ENCODE measurements around the gene DCPS. TPM values are rescaled to one million over a fixed set of nuclear protein-coding genes. Genes with fewer than 3 reads are reported as not detected.
A peak's percentile ranks its signal among the peaks of the same experiment; 100 is the strongest.
"Not testable (repeated sequence)": the region's sequence is repeated elsewhere in the genome, so short reads cannot be mapped to it uniquely, and the experiment has no call there.

The DCPS gene
- total RNA-seq, 1 experiment from 2014 or later: 33.2 TPM

- no peaks in the 10 kb centered on the region for H3K36me3 Mint-ChIP-seq (ENCODE audit: insufficient read depth, unreplicated experiment)
Measured at GRCh38 chr11:126383339-126384335, 79.8 kb downstream of the DCPS start.

GRCh38 chr11:126384449-126385070 is 80.7 kb downstream of the DCPS start:
- CTCF ChIA-PET: no interaction called here
- no peak for DNase-seq
- H3K4me1 Mint-ChIP-seq (ENCODE audit: low read depth, unreplicated experiment): peaks cover 9% of the 10 kb centered on the region
- H3K27ac Mint-ChIP-seq (ENCODE audit: unreplicated experiment): no peak overlapping the region
- H3K4me3 Mint-ChIP-seq (ENCODE audit: low read depth, unreplicated experiment): no peak overlapping the region
- no peaks in the 10 kb centered on the region for H3K27me3 Mint-ChIP-seq (ENCODE audit: unreplicated experiment)
- BruUV-seq (replicated peaks): no TSS peak
- no peaks in the 10 kb centered on the region for H3K36me3 Mint-ChIP-seq (ENCODE audit: insufficient read depth, unreplicated experiment)
- no peaks in the 10 kb centered on the region for H3K9me3 Mint-ChIP-seq (ENCODE audit: low read depth, unreplicated experiment)
- intact Hi-C loops (cut with micrococcal nuclease; ENCODE audit: unreplicated experiment): no loop called here
- no peak for TF ChIP-seq CTCF (IDR thresholded peaks at IDR 0.05; ENCODE audit: unreplicated experiment)

More at GRCh38 chr11:126383339-126384335, 79.8 kb downstream of the DCPS start:
- intact Hi-C loops (cut with micrococcal nuclease; ENCODE audit: unreplicated experiment): no loop called here
- DNase-seq: no peak
- no peak overlapping the region for H3K4me3 Mint-ChIP-seq (ENCODE audit: low read depth, unreplicated experiment)
- no peak for TF ChIP-seq CTCF (IDR thresholded peaks at IDR 0.05; ENCODE audit: unreplicated experiment)
- BruUV-seq (replicated peaks): no TSS peak
- H3K27me3 Mint-ChIP-seq (ENCODE audit: unreplicated experiment): no peaks in the 10 kb centered on the region
- H3K27ac Mint-ChIP-seq (ENCODE audit: unreplicated experiment): no peak overlapping the region
- CTCF ChIA-PET: no interaction called here
- peaks cover 9% of the 10 kb centered on the region for H3K4me1 Mint-ChIP-seq (ENCODE audit: low read depth, unreplicated experiment)
- no peaks in the 10 kb centered on the region for H3K9me3 Mint-ChIP-seq (ENCODE audit: low read depth, unreplicated experiment)

GRCh38 chr11:126385991-126386728 is 82.3 kb downstream of the DCPS start:
- no peak overlapping the region for H3K4me3 Mint-ChIP-seq (ENCODE audit: low read depth, unreplicated experiment)
- no peaks in the 10 kb centered on the region for H3K9me3 Mint-ChIP-seq (ENCODE audit: low read depth, unreplicated experiment)
- no peak for TF ChIP-seq CTCF (IDR thresholded peaks at IDR 0.05; ENCODE audit: unreplicated experiment)
- CTCF ChIA-PET: no interaction called here
- intact Hi-C loops (cut with micrococcal nuclease; ENCODE audit: unreplicated experiment): no loop called here
- H3K27ac Mint-ChIP-seq (ENCODE audit: unreplicated experiment): no peak overlapping the region
- no peaks in the 10 kb centered on the region for H3K27me3 Mint-ChIP-seq (ENCODE audit: unreplicated experiment)
- H3K36me3 Mint-ChIP-seq (ENCODE audit: insufficient read depth, unreplicated experiment): no peaks in the 10 kb centered on the region
- H3K4me1 Mint-ChIP-seq (ENCODE audit: low read depth, unreplicated experiment): peaks cover 11% of the 10 kb centered on the region
- no TSS peak for BruUV-seq (replicated peaks)
- no peak for DNase-seq

GRCh38 chr11:126386729-126387071 is 82.8 kb downstream of the DCPS start:
- H3K36me3 Mint-ChIP-seq (ENCODE audit: insufficient read depth, unreplicated experiment); H3K27me3 Mint-ChIP-seq (ENCODE audit: unreplicated experiment); H3K4me3 Mint-ChIP-seq (ENCODE audit: low read depth, unreplicated experiment); BruUV-seq (replicated peaks); H3K9me3 Mint-ChIP-seq (ENCODE audit: low read depth, unreplicated experiment); H3K27ac Mint-ChIP-seq (ENCODE audit: unreplicated experiment); CTCF ChIA-PET; intact Hi-C loops (cut with micrococcal nuclease; ENCODE audit: unreplicated experiment): not testable (repeated sequence)
- peaks cover 17% of the 10 kb centered on the region for H3K4me1 Mint-ChIP-seq (ENCODE audit: low read depth, unreplicated experiment)
- peak; percentile 12 for DNase-seq

Data from Calu3 (cell line).